Osteoblast (primary cell): ENCODE measurements around the gene DNMT3A. TPM values are rescaled to one million over a fixed set of nuclear protein-coding genes. Genes with fewer than 3 reads are reported as not detected.

Experiments
- DNase-seq: peaks from one replicate; pipeline ENCODE4 v3.0.0; 2011; ENCODE audit warnings: low spot score, mixed read lengths; ENCODE audit not compliant: insufficient read length; ENCODE audit errors: missing footprints
- H2AFZ ChIP-seq: 2 replicates; pipeline ENCODE4 v1.6.0; 2011; ENCODE audit warnings: mild to moderate bottlenecking, low read length
- H3K27ac ChIP-seq: 2 replicates; pipeline ENCODE4 v1.5.1; 2011; ENCODE audit warnings: mild to moderate bottlenecking, low read depth, low read length, moderate library complexity
- H3K27me3 ChIP-seq: 2 replicates; pipeline ENCODE4 v1.6.0; 2012; ENCODE audit warnings: mild to moderate bottlenecking, control low read depth, inconsistent platforms, low read length, moderate library complexity; ENCODE audit not compliant: insufficient read depth
- H3K36me3 ChIP-seq: 2 replicates; pipeline ENCODE4 v1.5.1; 2011; ENCODE audit warnings: mild to moderate bottlenecking, low read length, control low read depth, moderate library complexity; ENCODE audit not compliant: insufficient read depth
- H3K4me1 ChIP-seq: 2 replicates; pipeline ENCODE4 v1.5.1; 2011; ENCODE audit warnings: mild to moderate bottlenecking, low read length, control low read depth, moderate library complexity; ENCODE audit not compliant: insufficient read depth
- H3K4me2 ChIP-seq: 2 replicates; pipeline ENCODE4 v1.6.0; 2011; ENCODE audit warnings: mild to moderate bottlenecking, low read length; ENCODE audit not compliant: insufficient read depth
- H3K4me3 ChIP-seq: fragments of 200-600 bp; sonication (generic); 3 replicates; pipeline ENCODE4 v1.5.1; 2012; ENCODE audit warnings: mild to moderate bottlenecking, low read length, inconsistent platforms; ENCODE audit not compliant: insufficient read depth
- H3K79me2 ChIP-seq: 2 replicates; pipeline ENCODE4 v1.6.0; 2012; ENCODE audit warnings: mild to moderate bottlenecking, low read length, control low read depth, inconsistent platforms; ENCODE audit not compliant: insufficient read depth
- H3K9me3 ChIP-seq: 2 replicates; pipeline ENCODE4 v1.5.1; 2011; ENCODE audit warnings: low read depth, low read length, control low read depth
- H4K20me1 ChIP-seq: 2 replicates; pipeline ENCODE4 v1.6.0; 2012; ENCODE audit warnings: mild to moderate bottlenecking, low read length, control low read depth; ENCODE audit not compliant: insufficient read depth
- total RNA-seq: library from RNA; depleted of rRNA; stranded (reverse); fragments of >200 nt; gene quantifications from 2 replicates; pipeline ENCODE4 v1.2.3, GENCODE V29; 2012
- TF ChIP-seq, protein P1 (sequence below): IDR thresholded peaks from 2 replicates; pipeline ENCODE4 v1.5.1; 2011; ENCODE audit warnings: mild to moderate bottlenecking, low read depth, low read length, moderate library complexity; ENCODE audit errors: extremely low read depth

DNMT3A gene
- total RNA-seq, 1 donor = 18.5 TPM

DNA sequence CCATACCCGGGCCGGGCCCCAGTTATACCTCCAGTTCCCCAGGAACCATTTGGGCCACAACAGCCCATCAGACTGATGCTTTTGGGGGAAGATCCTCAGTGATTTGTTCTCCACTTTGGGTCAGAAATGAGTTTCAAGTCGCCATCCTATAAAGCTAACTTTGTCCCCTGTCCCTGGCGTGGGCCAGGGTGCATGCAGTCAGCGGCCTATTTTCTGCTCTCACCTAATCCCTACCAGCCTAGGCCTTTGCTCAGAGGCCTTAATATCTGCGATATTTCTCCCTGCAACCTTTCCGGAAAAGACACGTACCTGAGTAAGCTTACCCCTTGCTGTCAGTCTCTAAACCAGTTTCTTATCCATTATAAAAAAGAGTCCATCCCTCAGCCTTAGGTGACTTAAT lies 7.2 kb downstream of the DNMT3A start:
- peaks cover 90% of the 10 kb centered on the region for H4K20me1 ChIP-seq
- DNase-seq = no peak
- no peaks in the 10 kb centered on the region for H3K36me3 ChIP-seq
- H3K4me2 ChIP-seq = no peak overlapping the region
- no peaks in the 10 kb centered on the region for H3K9me3 ChIP-seq
- no peak overlapping the region for H2AFZ ChIP-seq
- no peaks in the 10 kb centered on the region for H3K27me3 ChIP-seq
- no peak overlapping the region for H3K27ac ChIP-seq
- TF ChIP-seq, protein P1, sequence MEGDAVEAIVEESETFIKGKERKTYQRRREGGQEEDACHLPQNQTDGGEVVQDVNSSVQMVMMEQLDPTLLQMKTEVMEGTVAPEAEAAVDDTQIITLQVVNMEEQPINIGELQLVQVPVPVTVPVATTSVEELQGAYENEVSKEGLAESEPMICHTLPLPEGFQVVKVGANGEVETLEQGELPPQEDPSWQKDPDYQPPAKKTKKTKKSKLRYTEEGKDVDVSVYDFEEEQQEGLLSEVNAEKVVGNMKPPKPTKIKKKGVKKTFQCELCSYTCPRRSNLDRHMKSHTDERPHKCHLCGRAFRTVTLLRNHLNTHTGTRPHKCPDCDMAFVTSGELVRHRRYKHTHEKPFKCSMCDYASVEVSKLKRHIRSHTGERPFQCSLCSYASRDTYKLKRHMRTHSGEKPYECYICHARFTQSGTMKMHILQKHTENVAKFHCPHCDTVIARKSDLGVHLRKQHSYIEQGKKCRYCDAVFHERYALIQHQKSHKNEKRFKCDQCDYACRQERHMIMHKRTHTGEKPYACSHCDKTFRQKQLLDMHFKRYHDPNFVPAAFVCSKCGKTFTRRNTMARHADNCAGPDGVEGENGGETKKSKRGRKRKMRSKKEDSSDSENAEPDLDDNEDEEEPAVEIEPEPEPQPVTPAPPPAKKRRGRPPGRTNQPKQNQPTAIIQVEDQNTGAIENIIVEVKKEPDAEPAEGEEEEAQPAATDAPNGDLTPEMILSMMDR = no peak
- H3K4me3 ChIP-seq = no peak overlapping the region
- peaks cover 43% of the 10 kb centered on the region for H3K79me2 ChIP-seq
- H3K4me1 ChIP-seq = no peaks in the 10 kb centered on the region

DNA sequence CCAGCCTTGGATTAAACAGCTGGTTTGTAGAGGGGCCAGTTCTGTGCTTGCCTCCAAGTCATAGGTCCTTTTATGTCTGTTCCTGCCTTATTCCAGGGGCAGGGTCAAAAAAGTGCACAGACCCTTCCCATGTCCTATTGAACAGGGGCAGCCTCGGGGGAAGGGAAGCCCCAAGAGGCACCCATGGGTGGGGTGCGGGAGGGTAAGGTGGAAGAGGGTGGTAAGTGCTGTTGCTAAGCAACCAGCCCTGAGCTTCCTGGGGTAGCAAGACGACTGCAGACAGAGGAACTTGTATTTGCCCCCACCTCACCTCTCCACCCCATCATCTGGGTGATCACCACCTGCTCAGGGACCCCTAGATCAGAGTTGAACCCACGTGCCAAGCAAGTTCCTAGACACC lies 7.7 kb downstream of the DNMT3A start:
- Histone ChIP-seq H3K4me1 (no peaks in the 10 kb centered on the region), H3K4me3 (no peak overlapping the region), H3K79me2 (peaks cover 48% of the 10 kb centered on the region), H2AFZ (no peak overlapping the region), H4K20me1 (peaks cover 88% of the 10 kb centered on the region), H3K27me3 (no peaks in the 10 kb centered on the region), H3K36me3 (no peaks in the 10 kb centered on the region), H3K27ac (no peak overlapping the region), H3K4me2 (no peak overlapping the region), H3K9me3 (no peaks in the 10 kb centered on the region)
- TF ChIP-seq, protein P1 = no peak
- no peak for DNase-seq

DNA sequence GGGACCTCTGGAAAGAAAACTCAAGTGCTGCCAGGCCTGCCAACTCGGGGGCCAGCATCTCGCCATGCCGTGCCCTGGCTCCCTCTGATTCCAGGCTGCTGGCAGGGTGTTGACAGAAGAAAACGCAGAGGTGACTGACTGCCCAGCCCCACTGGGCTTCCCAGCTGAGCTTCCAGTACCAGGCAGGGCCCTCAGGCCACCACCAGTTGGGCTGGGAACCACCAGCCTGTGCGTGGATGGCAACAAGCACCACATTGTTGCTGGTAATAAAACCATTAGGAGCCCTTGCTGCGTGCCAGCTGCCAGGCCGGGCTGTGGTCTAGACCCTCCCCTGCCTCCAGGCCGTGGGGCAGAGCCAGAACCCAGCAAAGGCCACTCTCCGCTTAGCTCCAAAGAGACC lies 9.2 kb downstream of the DNMT3A start:
- no peaks in the 10 kb centered on the region for H3K36me3 ChIP-seq
- DNase-seq = no peak
- peaks cover 86% of the 10 kb centered on the region for H4K20me1 ChIP-seq
- no peak overlapping the region for H3K4me2 ChIP-seq
- H3K27me3 ChIP-seq = no peaks in the 10 kb centered on the region
- H3K27ac ChIP-seq = no peak overlapping the region
- no peaks in the 10 kb centered on the region for H3K9me3 ChIP-seq
- no peaks in the 10 kb centered on the region for H3K4me1 ChIP-seq
- TF ChIP-seq, protein P1 = no peak
- no peak overlapping the region for H3K4me3 ChIP-seq
- H2AFZ ChIP-seq = no peak overlapping the region
- peaks cover 48% of the 10 kb centered on the region for H3K79me2 ChIP-seq

GRCh38 chr2:25331686-25332365 lies 9.9 kb downstream of the DNMT3A start:
- H3K36me3 ChIP-seq = no peaks in the 10 kb centered on the region
- H3K4me3 ChIP-seq = no peak overlapping the region
- H2AFZ ChIP-seq = no peak overlapping the region
- no peak overlapping the region for H3K4me2 ChIP-seq
- H3K27ac ChIP-seq = no peak overlapping the region
- H4K20me1 ChIP-seq = peaks cover 79% of the 10 kb centered on the region
- peaks cover 42% of the 10 kb centered on the region for H3K79me2 ChIP-seq
- peak; percentile 96 for DNase-seq
- no peaks in the 10 kb centered on the region for H3K4me1 ChIP-seq
- H3K27me3 ChIP-seq = no peaks in the 10 kb centered on the region
- peaks cover 6% of the 10 kb centered on the region for H3K9me3 ChIP-seq
- TF ChIP-seq, protein P1 = no peak
